ENCODE measurements around the gene EXOSC9. TPM values are rescaled to one million over a fixed set of nuclear protein-coding genes. Genes with fewer than 3 reads are reported as not detected.

The EXOSC9 gene, protein sequence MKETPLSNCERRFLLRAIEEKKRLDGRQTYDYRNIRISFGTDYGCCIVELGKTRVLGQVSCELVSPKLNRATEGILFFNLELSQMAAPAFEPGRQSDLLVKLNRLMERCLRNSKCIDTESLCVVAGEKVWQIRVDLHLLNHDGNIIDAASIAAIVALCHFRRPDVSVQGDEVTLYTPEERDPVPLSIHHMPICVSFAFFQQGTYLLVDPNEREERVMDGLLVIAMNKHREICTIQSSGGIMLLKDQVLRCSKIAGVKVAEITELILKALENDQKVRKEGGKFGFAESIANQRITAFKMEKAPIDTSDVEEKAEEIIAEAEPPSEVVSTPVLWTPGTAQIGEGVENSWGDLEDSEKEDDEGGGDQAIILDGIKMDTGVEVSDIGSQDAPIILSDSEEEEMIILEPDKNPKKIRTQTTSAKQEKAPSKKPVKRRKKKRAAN
- 14.2 and 40.7 TPM in 2 replicates for total RNA-seq

DNA sequence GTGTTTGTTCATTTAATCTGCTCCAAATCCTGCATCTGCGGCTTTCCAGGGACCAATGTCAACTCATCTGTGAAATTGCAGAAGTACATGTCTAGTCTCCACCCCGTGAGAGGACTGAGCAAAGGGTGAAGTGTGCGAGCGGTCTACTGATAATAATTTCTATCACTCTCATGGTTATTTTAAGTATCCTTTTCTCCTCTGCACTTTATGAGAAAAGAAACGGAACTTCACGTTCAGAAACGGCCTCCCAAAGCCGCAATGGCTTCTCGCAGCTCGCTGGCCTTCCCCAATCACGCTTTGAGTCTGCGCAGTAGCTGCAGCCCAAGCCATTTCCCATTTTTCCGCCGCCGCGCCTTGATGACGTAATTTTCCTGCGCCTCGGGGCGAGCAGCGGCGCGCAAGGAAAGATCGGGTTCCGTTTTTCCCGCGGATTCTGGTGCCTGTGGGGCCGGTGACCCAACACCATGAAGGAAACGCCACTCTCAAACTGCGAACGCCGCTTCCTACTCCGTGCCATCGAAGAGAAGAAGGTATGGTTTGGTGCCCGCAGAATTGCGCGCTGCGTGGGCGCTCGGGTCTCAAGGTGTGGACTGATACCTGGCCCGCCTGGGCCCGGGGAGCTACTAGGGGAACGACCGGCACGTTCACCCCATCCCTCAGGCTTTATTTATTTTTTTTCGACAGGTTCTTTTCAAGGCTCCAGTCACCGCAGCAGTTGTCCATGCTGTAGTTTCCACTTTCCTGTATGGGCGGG lies at the start of gene EXOSC9:
Gene EXOSC9 (plus strand): TSS at position 363 of the 754 bp plus-strand sequence. CDS start 102 bp downstream, at position 465.

DNA sequence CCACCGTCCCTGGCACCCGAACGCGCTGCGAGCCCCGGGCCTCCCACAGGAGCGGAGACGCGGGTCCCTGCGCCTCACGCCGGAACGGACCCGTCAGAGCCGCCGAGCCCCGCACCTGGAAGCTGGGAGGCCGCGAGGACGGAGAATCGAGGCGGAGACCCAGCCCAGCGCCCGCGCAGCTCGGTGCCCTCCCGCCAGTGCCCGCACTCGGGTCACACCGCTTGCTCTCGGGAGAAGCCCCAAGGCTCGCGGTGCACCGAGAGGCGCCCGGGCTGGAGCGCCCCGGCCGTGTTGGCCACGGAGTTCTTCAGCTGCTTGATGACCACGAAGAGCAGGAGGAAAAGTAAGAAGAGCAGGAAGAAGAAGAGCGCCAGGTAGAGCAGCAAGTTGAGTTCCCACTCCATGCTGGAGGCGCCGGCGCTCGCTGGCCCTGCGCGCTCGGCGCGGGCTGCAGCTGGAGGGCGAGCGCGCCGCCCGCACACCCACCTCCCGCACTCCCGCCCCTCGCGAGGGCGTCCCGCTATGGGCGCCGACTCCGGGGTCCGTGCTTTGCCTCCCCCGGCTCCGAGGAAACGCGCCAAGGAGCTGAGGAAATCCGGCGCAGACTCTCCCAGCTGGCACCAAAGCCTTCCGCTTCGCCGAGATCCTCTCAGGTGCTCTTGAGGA lies 36.3 kb upstream of the EXOSC9 start, which contains the start of gene SMIM43:
Gene SMIM43 (minus strand): TSS at position 463 of the 666 bp plus-strand sequence. CDS start 59 bp downstream, at position 404.

DNA sequence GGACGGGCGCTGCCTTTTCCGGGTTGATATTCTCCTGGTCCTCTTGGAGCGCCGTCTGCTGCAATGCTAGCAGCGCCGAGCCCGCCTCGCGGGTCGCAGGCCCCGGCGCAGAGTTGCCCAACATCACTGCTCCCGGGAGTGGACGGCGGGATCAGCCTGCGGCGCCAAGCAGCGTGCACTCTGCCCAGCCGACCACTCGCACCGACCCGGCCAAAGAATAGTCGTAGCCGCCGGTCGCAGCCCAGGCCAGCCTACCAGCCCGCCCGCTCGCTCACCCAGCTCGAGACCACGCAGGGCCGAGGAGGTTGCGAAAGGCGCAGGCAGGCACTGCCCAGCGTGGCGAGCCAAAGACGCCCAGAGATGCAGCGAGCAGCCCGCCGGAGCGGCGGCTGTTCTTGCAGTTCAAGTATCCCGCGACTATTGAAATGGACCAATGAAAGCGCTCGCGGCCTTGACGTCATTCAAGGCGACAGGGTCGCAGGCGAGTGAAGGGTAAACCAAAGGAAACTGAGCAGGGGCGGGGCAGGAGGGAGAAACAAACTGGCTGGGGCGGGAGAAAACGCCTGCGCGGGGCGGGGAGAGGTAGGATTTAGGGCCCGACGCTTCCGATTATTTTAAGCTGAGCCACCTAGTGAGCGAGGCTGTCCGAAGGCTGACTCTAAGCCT lies 22.5 kb downstream of the EXOSC9 start, which contains the start of gene CCNA2:
Gene CCNA2 (minus strand): TSS at position 379 of the 666 bp plus-strand sequence. CDS start 255 bp downstream, at position 124.

Other genes with a start within 250 kb of the EXOSC9 start
- 1,075 and 1,296 TPM in 2 replicates for gene ANXA5, start 104.3 kb upstream of the EXOSC9 start, total RNA-seq
- gene SMIM43, start 36.2 kb upstream of the EXOSC9 start, total RNA-seq = 3.9 and 6.6 TPM in 2 replicates
- gene CCNA2, start 22.6 kb downstream of the EXOSC9 start, total RNA-seq = 4.1 and 71.1 TPM in 2 replicates
- 20.3 and 34.3 TPM in 2 replicates for gene BBS7, start 69.2 kb downstream of the EXOSC9 start, total RNA-seq
- 0.44 and 0.50 TPM in 2 replicates for gene TRPC3, start 150.7 kb downstream of the EXOSC9 start, total RNA-seq

Data from smooth muscle cell of trachea (primary cell).